ENCODE measurements around the gene RWDD1. TPM values are rescaled to one million over a fixed set of nuclear protein-coding genes. Genes with fewer than 3 reads are reported as not detected.

RWDD1 gene
- total RNA-seq, 1 donor from 2014 or later = 37.6 TPM

- DNase-seq (ENCODE audit: low spot score in 2 of 2, unreplicated experiment in 2 of 2) = no peak
- Mint-ChIP-seq H3K36me3 (peaks cover 13% of the 10 kb centered on the region), H3K9me3 (no peaks in the 10 kb centered on the region), H3K4me1 (peaks cover 29% of the 10 kb centered on the region), H3K4me3 (no peak overlapping the region), H3K27ac (no peak overlapping the region), H3K27me3 (ENCODE audit: low read depth) (no peaks in the 10 kb centered on the region)
- no peak for TF ChIP-seq CTCF (IDR thresholded peaks at IDR 0.05; ENCODE audit: unreplicated experiment)
Measured at GRCh38 chr6:116575227-116575626, 3.9 kb downstream of the RWDD1 start.

- TF ChIP-seq CTCF (IDR thresholded peaks at IDR 0.05; ENCODE audit: unreplicated experiment) = no peak
- no peak overlapping the region for H3K27ac Mint-ChIP-seq
- H3K4me3 Mint-ChIP-seq = no peak overlapping the region
- no peak for DNase-seq (ENCODE audit: low spot score in 2 of 2, unreplicated experiment in 2 of 2)
- H3K9me3 Mint-ChIP-seq = peaks cover 1% of the 10 kb centered on the region
- peaks cover 19% of the 10 kb centered on the region for H3K36me3 Mint-ChIP-seq
- H3K27me3 Mint-ChIP-seq (ENCODE audit: low read depth) = no peaks in the 10 kb centered on the region
- H3K4me1 Mint-ChIP-seq = peaks cover 17% of the 10 kb centered on the region
Measured at GRCh38 chr6:116577486-116577885, 6.2 kb downstream of the RWDD1 start.

GRCh38 chr6:116578335-116578734, 7.0 kb downstream of the RWDD1 start:
- Mint-ChIP-seq H3K27ac (no peak overlapping the region), H3K36me3 (peaks cover 21% of the 10 kb centered on the region), H3K4me3 (no peak overlapping the region), H3K27me3 (ENCODE audit: low read depth) (no peaks in the 10 kb centered on the region), H3K4me1 (peaks cover 9% of the 10 kb centered on the region), H3K9me3 (peaks cover 4% of the 10 kb centered on the region)
- no peak for DNase-seq (ENCODE audit: low spot score in 2 of 2, unreplicated experiment in 2 of 2)
- TF ChIP-seq CTCF (IDR thresholded peaks at IDR 0.05; ENCODE audit: unreplicated experiment) = no peak

- TF ChIP-seq CTCF (IDR thresholded peaks at IDR 0.05; ENCODE audit: unreplicated experiment) = no peak
- Mint-ChIP-seq H3K4me3 (no peak overlapping the region), H3K9me3 (peaks cover 4% of the 10 kb centered on the region), H3K27ac (peak overlapping the region; percentile 14), H3K36me3 (peaks cover 18% of the 10 kb centered on the region), H3K4me1 (peaks cover 2% of the 10 kb centered on the region), H3K27me3 (ENCODE audit: low read depth) (no peaks in the 10 kb centered on the region)
- DNase-seq (ENCODE audit: low spot score in 2 of 2, unreplicated experiment in 2 of 2) = no peak
Measured at GRCh38 chr6:116579143-116579542, 7.8 kb downstream of the RWDD1 start.

GRCh38 chr6:116580198-116580597, 8.9 kb downstream of the RWDD1 start:
- TF ChIP-seq CTCF (IDR thresholded peaks at IDR 0.05; ENCODE audit: unreplicated experiment) = no peak
- Mint-ChIP-seq H3K9me3 (peaks cover 4% of the 10 kb centered on the region), H3K27ac (peak overlapping the region; percentile 1), H3K4me3 (no peak overlapping the region), H3K36me3 (peaks cover 19% of the 10 kb centered on the region), H3K4me1 (peaks cover 2% of the 10 kb centered on the region), H3K27me3 (ENCODE audit: low read depth) (no peaks in the 10 kb centered on the region)
- no peak for DNase-seq (ENCODE audit: low spot score in 2 of 2, unreplicated experiment in 2 of 2)

- Mint-ChIP-seq H3K36me3 (peaks cover 32% of the 10 kb centered on the region), H3K27me3 (ENCODE audit: low read depth) (no peaks in the 10 kb centered on the region), H3K27ac (no peak overlapping the region), H3K9me3 (peaks cover 4% of the 10 kb centered on the region), H3K4me1 (no peaks in the 10 kb centered on the region), H3K4me3 (no peak overlapping the region)
- no peak for DNase-seq (ENCODE audit: low spot score in 2 of 2, unreplicated experiment in 2 of 2)
- TF ChIP-seq CTCF (IDR thresholded peaks at IDR 0.05; ENCODE audit: unreplicated experiment) = no peak
Measured at GRCh38 chr6:116586276-116586675, 15.0 kb downstream of the RWDD1 start.

Measured in mesothelial cell of epicardium (in vitro differentiated cells).